HepG2 (cell line): ENCODE results near the gene CDH13. TPM values are rescaled to one million over a fixed set of nuclear protein-coding genes. Genes with fewer than 3 reads are reported as not detected.

Experiments
- ATAC-seq: fragments of 200-7000 bp; cut with Tn5 transposase; 3 replicates; pipeline ENCODE4 v1.9.1; 2020; ENCODE audit warnings: mild to moderate bottlenecking, moderate library complexity
- BruUV-seq: library from RNA; stranded (reverse); fragments of 400-500 nt; replicated peaks from 2 replicates; lab custom pipeline; 2021; lab: Mats Ljungman, UMichigan
- CTCF ChIA-PET: fragments of 300-600 bp; formaldehyde crosslinking; extraction: SDS; loops from one replicate; lab custom pipeline; 2021; ENCODE audit warnings: low total read pairs, inconsistent platforms, low intra/inter-chr PET ratio; lab: Yijun Ruan, JAX
- POLR2A ChIA-PET: fragments of 350-600 bp; sonication (Branson Sonifier 250); formaldehyde crosslinking; loops from one replicate; lab custom pipeline; 2020; ENCODE audit warnings: antibody characterized with exemption, inconsistent platforms; lab: Yijun Ruan, JAX
- DNase-seq: peaks from one replicate; pipeline ENCODE4 v3.0.0-alpha.2; 2015; ENCODE audit warnings: low spot score
- FAIRE-seq: peaks from 3 replicates; lab custom pipeline; 2011; peaks lifted over from hg19 to GRCh38; lab: Jason Lieb, UNC
- H2AFZ ChIP-seq: one replicate; pipeline ENCODE4 v1.6.1; 2011; ENCODE audit warnings: low read length, inconsistent platforms
- H3K27ac ChIP-seq: fragments of 300-600 bp; 3 replicates; pipeline ENCODE4 v1.8.0; 2011; ENCODE audit warnings: mixed run types, mild to moderate bottlenecking, mixed read lengths, low read length, inconsistent platforms; ENCODE audit not compliant: insufficient read depth; ENCODE audit errors: extremely low read length
- H3K27me3 ChIP-seq, 2 experiments: fragments of 200-600 bp in 1 of 2; 2 replicates in 1 of 2; 3 replicates in 1 of 2; pipeline versions ENCODE4 v1.6.0 to v1.8.0; 2011; ENCODE audit warnings: low read length in 2 of 2, mild to moderate bottlenecking in 2 of 2, moderate library complexity in 2 of 2, inconsistent platforms in 1 of 2; ENCODE audit not compliant: insufficient read depth in 2 of 2, control insufficient read depth in 1 of 2
- H3K36me3 ChIP-seq, 2 experiments: fragments of 200-600 bp in 1 of 2; replicated peaks in 1 of 2; 2 replicates in 1 of 2; 3 replicates in 1 of 2; pipeline versions ENCODE4 v1.5.1 to v1.8.0; 2011; ENCODE audit warnings: low read length in 2 of 2, inconsistent platforms in 1 of 2; ENCODE audit not compliant: insufficient read depth in 2 of 2, control insufficient read depth in 1 of 2
- H3K4me1 ChIP-seq: 2 replicates; pipeline ENCODE4 v1.5.1; 2012; ENCODE audit warnings: low read length, inconsistent platforms; ENCODE audit not compliant: insufficient read depth
- H3K4me2 ChIP-seq: 2 replicates; pipeline ENCODE4 v1.6.0; 2011; ENCODE audit warnings: low read depth, low read length, inconsistent platforms
- H3K4me3 ChIP-seq, 3 experiments: fragments of 200-600 bp in 1 of 3; sonication (generic), shearing (Covaris generic) in 1 of 3; replicated peaks in 1 of 3; 2 replicates each; pipeline ENCODE4 v1.5.1; 2011 to 2016; ENCODE audit warnings: low read length in 3 of 3, inconsistent platforms in 2 of 3, low read depth in 2 of 3, mild to moderate bottlenecking in 2 of 3, control low read depth in 1 of 3, mixed read lengths in 1 of 3; ENCODE audit not compliant: insufficient read depth in 1 of 3
- H3K79me2 ChIP-seq: one replicate; pipeline ENCODE4 v1.6.1; 2011; ENCODE audit warnings: low read length, inconsistent platforms; ENCODE audit not compliant: insufficient read depth
- H3K9ac ChIP-seq: 2 replicates; pipeline ENCODE4 v1.6.0; 2011; ENCODE audit warnings: mild to moderate bottlenecking, low read depth, low read length, inconsistent platforms; ENCODE audit not compliant: insufficient read depth
- H3K9me3 ChIP-seq: 2 replicates; pipeline ENCODE4 v1.5.1; 2012; ENCODE audit warnings: mild to moderate bottlenecking, low read length
- H4K20me1 ChIP-seq: 2 replicates; pipeline ENCODE4 v1.6.0; 2011; ENCODE audit warnings: inconsistent platforms, mild to moderate bottlenecking, low read length, moderate library complexity; ENCODE audit not compliant: insufficient read depth
- CREB1 ChIP-seq, 2 experiments: fragments of 450-650 bp in 1 of 2; IDR thresholded peaks; 2 replicates each; pipeline ENCODE4 v1.6.1; 2016 to 2017; ENCODE audit warnings: control low read depth in 1 of 2, mild to moderate bottlenecking in 1 of 2, missing compliant biosample characterization in 1 of 2, missing genetic modification characterization in 1 of 2
- HCFC1 ChIP-seq: fragments of 150-350 bp; IDR thresholded peaks from 2 replicates; pipeline ENCODE4 v1.6.1; 2014; ENCODE audit warnings: low read depth, low read length
- NFRKB ChIP-seq: fragments of 450-650 bp; IDR thresholded peaks from 2 replicates; pipeline ENCODE4 v1.6.1; 2017
- NR3C1 ChIP-seq: sonication (generic); formaldehyde crosslinking; IDR thresholded peaks from 2 replicates; pipeline ENCODE4 v1.4.0; 2020; ENCODE audit warnings: missing genetic modification reagents
- PHF5A ChIP-seq: IDR thresholded peaks from one replicate; pipeline ENCODE4 v1.6.1; 2018; ENCODE audit warnings: low read depth, missing genetic modification reagents; ENCODE audit not compliant: unreplicated experiment
- SRY ChIP-seq: sonication (generic); formaldehyde crosslinking; IDR thresholded peaks from 2 replicates; pipeline ENCODE4 v1.8.0; 2022; ENCODE audit warnings: mild to moderate bottlenecking, missing genetic modification reagents
- ZBTB8A ChIP-seq: sonication (generic); formaldehyde crosslinking; IDR thresholded peaks from 2 replicates; pipeline ENCODE4 v1.4.0; 2020; ENCODE audit warnings: mild to moderate bottlenecking, low read depth, missing genetic modification reagents, borderline replicate concordance
- ZNF12 ChIP-seq: sonication (generic); formaldehyde crosslinking; IDR thresholded peaks from 2 replicates; pipeline ENCODE4 v1.5.0; 2020; ENCODE audit warnings: missing genetic modification reagents
- ZNF205 ChIP-seq: IDR thresholded peaks from 2 replicates; pipeline ENCODE4 v1.6.1; 2018; ENCODE audit warnings: missing biosample characterization, missing genetic modification reagents
- ZNF781 ChIP-seq: sonication (generic); formaldehyde crosslinking; IDR thresholded peaks from 2 replicates; pipeline ENCODE4 v1.5.1; 2020; ENCODE audit warnings: borderline replicate concordance, mild to moderate bottlenecking, missing genetic modification reagents; ENCODE audit errors: not compliant biosample characterization
- WGBS: methylation state at CpG from one replicate; pipeline ENCODE4 v1.1.6; 2017; ENCODE audit warnings: low lambda C conversion rate; 5-methylcytosine and 5-hydroxymethylcytosine counted together
- in situ Hi-C: cut with HindIII; loops from 2 replicates; pipeline ENCODE4 v1.10.0; 2017; ENCODE audit warnings: low pct_unique_long_range_greater_than_20kb; ENCODE audit not compliant: extremely low pct_ligation_motif_present
- intact Hi-C: fragments of 100-400 bp; cut with micrococcal nuclease; formaldehyde crosslinking; loops from one replicate; pipeline ENCODE4 v1.10.0; 2022; ENCODE audit not compliant: unreplicated experiment
- polyA plus RNA-seq, 8 experiments: library from polyadenylated mRNA; depleted of rRNA in 3 of 8; stranded (reverse) in 7 of 8; unstranded in 1 of 8; fragments of >200 nt; fragmentation: Illumina TruSeq in 4 of 8; extraction: Trizol in 4 of 8; gene quantifications; 2 replicates each; pipeline versions ENCODE4 v1.2.1 to v1.2.3, GENCODE V29; 2011 to 2016; ENCODE audit warnings: low read depth in 4 of 8, missing spikeins in 1 of 8, mixed read lengths in 1 of 8; ENCODE audit not compliant: insufficient read depth in 1 of 8
- total RNA-seq, 5 experiments: library from RNA; depleted of rRNA; stranded (reverse); fragments of >200 nt; fragmentation: Illumina TruSeq; extraction: Trizol; gene quantifications; 2 replicates each; pipeline ENCODE4 v1.2.3, GENCODE V29; 2016; ENCODE audit warnings: low read depth in 1 of 5
- TF ChIP-seq, protein P1 (sequence below): sonication (generic); formaldehyde crosslinking; IDR thresholded peaks from 2 replicates; pipeline ENCODE4 v1.5.0; 2020; ENCODE audit warnings: mild to moderate bottlenecking, missing genetic modification reagents
- TF ChIP-seq, protein P2 (sequence below): sonication (generic); formaldehyde crosslinking; IDR thresholded peaks from 2 replicates; pipeline ENCODE4 v1.8.1; 2022; ENCODE audit warnings: mild to moderate bottlenecking, missing genetic modification reagents

The CDH13 gene
- total and polyA plus RNA-seq, 2 of the 13 experiments (the other 11 are each of a cell fraction or from before 2014, with no cell fraction given): not detected

DNA sequence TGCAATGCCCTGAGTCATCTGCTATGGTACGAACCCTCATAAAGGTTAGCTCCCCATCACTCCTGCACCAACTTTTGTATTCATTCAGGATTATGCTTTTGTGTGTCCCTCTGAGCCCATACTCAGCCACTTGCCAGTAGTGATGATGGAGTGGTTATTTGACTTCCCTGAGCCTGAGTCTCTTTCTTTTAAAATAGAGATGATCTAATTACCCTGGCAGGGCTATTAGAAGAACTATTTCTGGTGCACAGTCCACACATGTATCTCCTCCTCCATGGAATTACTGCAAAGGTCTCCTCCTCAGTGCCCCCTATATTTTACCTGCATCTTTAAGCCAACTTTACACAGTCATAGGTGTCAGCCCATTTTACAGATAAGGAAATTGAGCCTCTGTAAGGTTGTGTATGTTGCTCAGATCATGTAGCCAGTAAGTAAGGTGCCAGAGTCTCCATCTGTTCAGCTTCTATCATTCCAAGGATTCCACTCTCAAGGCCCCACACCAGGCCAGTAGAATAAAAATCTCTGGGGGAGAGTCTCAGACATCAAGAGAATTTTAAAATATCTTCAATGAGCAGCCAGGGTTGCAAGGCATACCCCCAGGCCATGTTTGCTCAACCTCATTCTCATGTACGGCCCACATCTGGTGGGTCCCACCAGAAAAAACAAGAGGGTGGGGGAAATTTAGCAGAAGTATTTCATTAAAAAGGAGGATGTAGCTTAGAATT is 847.3 kb downstream of the CDH13 start (continued):
- TF ChIP-seq, protein P1, sequence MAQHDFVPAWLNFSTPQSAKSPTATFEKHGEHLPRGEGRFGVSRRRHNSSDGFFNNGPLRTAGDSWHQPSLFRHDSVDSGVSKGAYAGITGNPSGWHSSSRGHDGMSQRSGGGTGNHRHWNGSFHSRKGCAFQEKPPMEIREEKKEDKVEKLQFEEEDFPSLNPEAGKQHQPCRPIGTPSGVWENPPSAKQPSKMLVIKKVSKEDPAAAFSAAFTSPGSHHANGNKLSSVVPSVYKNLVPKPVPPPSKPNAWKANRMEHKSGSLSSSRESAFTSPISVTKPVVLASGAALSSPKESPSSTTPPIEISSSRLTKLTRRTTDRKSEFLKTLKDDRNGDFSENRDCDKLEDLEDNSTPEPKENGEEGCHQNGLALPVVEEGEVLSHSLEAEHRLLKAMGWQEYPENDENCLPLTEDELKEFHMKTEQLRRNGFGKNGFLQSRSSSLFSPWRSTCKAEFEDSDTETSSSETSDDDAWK (CRISPR knock-in tag): no peak

DNA sequence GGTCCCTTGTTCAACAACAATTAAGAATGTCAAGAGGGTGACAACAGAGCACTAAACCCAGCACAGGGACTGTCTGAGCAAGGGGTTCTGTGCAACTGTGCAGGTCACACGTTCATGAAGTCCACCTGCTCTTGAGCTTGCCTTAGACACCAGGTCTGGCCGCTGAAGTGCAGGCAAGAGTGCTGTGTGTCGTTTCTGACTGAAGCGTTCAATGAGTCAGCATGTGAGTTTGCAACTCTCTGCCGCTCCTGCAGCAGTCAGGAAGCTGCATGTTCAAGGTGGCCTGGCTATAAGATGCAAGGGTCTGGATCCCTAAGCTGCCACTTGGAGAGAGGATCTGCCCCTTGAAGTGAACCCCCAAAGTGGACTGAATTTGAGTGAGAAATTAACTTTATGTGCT is 848.3 kb downstream of the CDH13 start:
- FAIRE-seq: no peak
- peaks cover 2 to 17% of the 10 kb centered on the region in 2 experiments; a peak in 2 of 5 replicates for H3K27me3 ChIP-seq
- intact Hi-C loops: no loop called here
- no peaks in the 10 kb centered on the region for H3K79me2 ChIP-seq
- H2AFZ ChIP-seq: no peak overlapping the region
- H3K9ac ChIP-seq: no peak overlapping the region
- H4K20me1 ChIP-seq: no peaks in the 10 kb centered on the region
- no peak for TF ChIP-seq CREB1 (IDR thresholded peaks at IDR 0.05)
- TF ChIP-seq CREB1 (CRISPR knock-in tag; IDR thresholded peaks at IDR 0.05): no peak
- no peak for TF ChIP-seq ZNF12 (CRISPR knock-in tag)
- TF ChIP-seq, protein P2, sequence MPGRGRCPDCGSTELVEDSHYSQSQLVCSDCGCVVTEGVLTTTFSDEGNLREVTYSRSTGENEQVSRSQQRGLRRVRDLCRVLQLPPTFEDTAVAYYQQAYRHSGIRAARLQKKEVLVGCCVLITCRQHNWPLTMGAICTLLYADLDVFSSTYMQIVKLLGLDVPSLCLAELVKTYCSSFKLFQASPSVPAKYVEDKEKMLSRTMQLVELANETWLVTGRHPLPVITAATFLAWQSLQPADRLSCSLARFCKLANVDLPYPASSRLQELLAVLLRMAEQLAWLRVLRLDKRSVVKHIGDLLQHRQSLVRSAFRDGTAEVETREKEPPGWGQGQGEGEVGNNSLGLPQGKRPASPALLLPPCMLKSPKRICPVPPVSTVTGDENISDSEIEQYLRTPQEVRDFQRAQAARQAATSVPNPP: no peak
- no peak for TF ChIP-seq NFRKB
- TF ChIP-seq ZNF781: no peak
- no peak for TF ChIP-seq HCFC1
- TF ChIP-seq ZNF205 (CRISPR knock-in tag): no peak
- TF ChIP-seq ZBTB8A (CRISPR knock-in tag): no peak
- no peak for TF ChIP-seq NR3C1
- TF ChIP-seq SRY (CRISPR knock-in tag): no peak
- TF ChIP-seq PHF5A (CRISPR knock-in tag): no peak
- H3K9me3 ChIP-seq: no peaks in the 10 kb centered on the region
- H3K4me1 ChIP-seq: no peaks in the 10 kb centered on the region
- H3K27ac ChIP-seq: no peak overlapping the region
- H3K4me2 ChIP-seq: no peak overlapping the region
- WGBS: 0% methylated on average over 2 of the region's 5 CpGs
- ATAC-seq: no peak
- H3K36me3 ChIP-seq: no peaks in the 10 kb centered on the region
- BruUV-seq: no TSS peak
- DNase-seq: no peak
- in situ Hi-C loops: no loop called here
- ChIA-PET CTCF (no interaction called here), POLR2A (no interaction called here)
- H3K4me3 ChIP-seq: no peak overlapping the region
